Liver (tissue), 3 donors: ENCODE results near the gene ZBTB4.

Experiments used
- CTCF ChIP-seq: fragments of 150-350 bp; IDR thresholded peaks from 2 replicates; pipeline ENCODE4 v1.5.1; 2017; ENCODE audit warnings: improper control_type of control experiment, low read depth, low read length; ENCODE audit not compliant: missing input control
- EGR1 ChIP-seq, 2 donors: IDR thresholded peaks; 2 replicates each; pipeline ENCODE4 v1.6.1; 2016 to 2018; ENCODE audit warnings: antibody characterized with exemption in 2 of 2, low read depth in 2 of 2
- FOXA1 ChIP-seq: IDR thresholded peaks from 2 replicates; pipeline ENCODE4 v1.6.1; 2016; ENCODE audit warnings: antibody characterized with exemption
- JUND ChIP-seq, 2 donors: IDR thresholded peaks; 2 replicates each; pipeline ENCODE4 v1.6.1; 2016; ENCODE audit warnings: antibody characterized with exemption in 2 of 2
- MAX ChIP-seq: IDR thresholded peaks from 2 replicates; pipeline ENCODE4 v1.6.1; 2016; ENCODE audit warnings: antibody characterized with exemption
- RAD21 ChIP-seq, 2 donors: IDR thresholded peaks; 2 replicates each; pipeline ENCODE4 v1.6.1; 2016; ENCODE audit warnings: antibody characterized with exemption in 2 of 2, mild to moderate bottlenecking in 2 of 2
- REST ChIP-seq: IDR thresholded peaks from 2 replicates; pipeline ENCODE4 v1.6.1; 2016; ENCODE audit warnings: antibody characterized with exemption, mild to moderate bottlenecking
- SP1 ChIP-seq: IDR thresholded peaks from 2 replicates; pipeline ENCODE4 v1.6.1; 2018; ENCODE audit warnings: antibody characterized with exemption, mild to moderate bottlenecking
- ZBTB33 ChIP-seq: IDR thresholded peaks from 2 replicates; pipeline ENCODE4 v1.6.1; 2016; ENCODE audit warnings: antibody characterized with exemption
- donor health status: healthy.
- donor health status: healthy.

- no peak for TF ChIP-seq MAX
- no peak for TF ChIP-seq EGR1 (IDR thresholded peaks at IDR 0.05; ENCODE audit: low read depth in 2 of 2)
- no peak for TF ChIP-seq CTCF
- TF ChIP-seq JUND (IDR thresholded peaks at IDR 0.05), result no peak
- TF ChIP-seq FOXA1, result no peak
- no peak for TF ChIP-seq ZBTB33
- no peak for TF ChIP-seq SP1
- no peak for TF ChIP-seq REST
- no peak for TF ChIP-seq RAD21 (IDR thresholded peaks at IDR 0.05)
These were observed 48.2 kb downstream of the ZBTB4 start for GRCh38 chr17:7431231-7431630.
